Psoas muscle (tissue), 8 donors: ENCODE measurements around the gene RRAS2. TPM values are rescaled to one million over a fixed set of nuclear protein-coding genes. Genes with fewer than 3 reads are reported as not detected.
"Not testable (repeated sequence)": the region's sequence is repeated elsewhere in the genome, so short reads cannot be mapped to it uniquely, and the experiment has no call there.

Experiments used
- ATAC-seq, 4 donors: fragments of 200-7000 bp; cut with Tn5 transposase; one replicate each; pipeline ENCODE4 v1.9.1; 2020; ENCODE audit warnings: moderate library complexity in 3 of 4, mild to moderate bottlenecking in 2 of 4
- DNase-seq, 2 donors: peaks; one replicate each; pipeline ENCODE4 v3.0.0-alpha.2; 2020
- H3K27ac ChIP-seq: fragments of 200-600 bp; one replicate; pipeline ENCODE4 v1.8.0; 2022
- H3K27me3 ChIP-seq, 3 donors: fragments of 200-600 bp in 1 of 3; one replicate each; pipeline versions ENCODE4 v1.6.1 to v1.8.0; 2013 to 2022; ENCODE audit warnings: low read length in 2 of 3, mild to moderate bottlenecking in 2 of 3, moderate library complexity in 1 of 3; ENCODE audit not compliant: insufficient read depth in 3 of 3
- H3K36me3 ChIP-seq, 2 donors: fragments of 200-600 bp in 1 of 2; one replicate each; pipeline versions ENCODE4 v1.6.1 to v1.8.0; 2013 to 2022; ENCODE audit warnings: low read depth in 1 of 2, mild to moderate bottlenecking in 1 of 2, moderate library complexity in 1 of 2; ENCODE audit not compliant: insufficient read depth in 1 of 2
- H3K4me1 ChIP-seq: fragments of 200-600 bp; one replicate; pipeline ENCODE4 v1.8.0; 2022
- H3K4me3 ChIP-seq: fragments of 200-600 bp; one replicate; pipeline ENCODE4 v1.8.0; 2022; ENCODE audit warnings: mild to moderate bottlenecking
- H3K9me3 ChIP-seq: fragments of 200-600 bp; one replicate; pipeline ENCODE4 v1.8.0; 2022
- CTCF ChIP-seq: fragments of 200-600 bp; IDR thresholded peaks from one replicate; pipeline ENCODE4 v1.8.0; 2022; ENCODE audit warnings: antibody characterized with exemption
- WGBS, 3 donors: extraction: QIAGEN DNeasy Blood & Tissue Kit; methylation state at CpG; one replicate each; pipeline versions ENCODE4 v1.1.6 to v1.1.7; 2013; 5-methylcytosine and 5-hydroxymethylcytosine counted together
- intact Hi-C, 2 donors: fragments of 100-400 bp; cut with DNase I; formaldehyde crosslinking; loops; one replicate each; pipeline versions ENCODE4 v1.11.0 to v1.14.2; 2022
- long read RNA-seq, 2 donors: library from polyadenylated mRNA; unstranded; transcript quantifications; one replicate each; pipeline ENCODE4 v2.0.0, GENCODE V29; 2021
- polyA plus RNA-seq, 3 donors: library from polyadenylated mRNA; stranded (reverse); fragments of 200-250 nt; gene quantifications; one replicate each; pipeline ENCODE4 v1.2.3, GENCODE V29; 2013
- total RNA-seq, 4 donors: library from RNA; stranded (reverse); fragmentation: NEBNext Ultra II Directional in 2 of 4; extraction: Animal tissue kit (Norgen Biotek cat#: 25700) in 2 of 4; gene quantifications; one replicate each; pipeline versions ENCODE4 v1.2.1 to v1.2.4, GENCODE V29; 2021 to 2023
- donor health status: healthy with polysubstance abuse.
- donor health status: DM: no; HTN: no; CAD: no; lungs with moderate emphysema.
- donor health status: Bipolar disorder and iron deficiency.
- donor health status: healthy.
- donor health status: DM: yes; HTN: yes; CAD: no.
- donor health status: DM: no; HTN: no; CAD: no.
- donor health status: DM: no; HTN: no; CAD: no.
- donor health status: DM: yes; HTN: yes; CAD: no.

Gene RRAS2
- total RNA-seq (10 to 100 TPM; 44.3 to 89.8 (median 63.9) TPM), polyA plus RNA-seq (10 to 100 TPM; 45.0 to 54.0 (median 46.1) TPM)
- long read RNA-seq, donor 1, transcript RRAS2-201 (6 exons, 1,516 nt): major isoform, 41 of 47 reads
- long read RNA-seq, donor 1, partial matches to known transcripts: 1 of 47 reads
- long read RNA-seq, donor 1, other reads (novel, unspliced or antisense): 3 of 47 reads
- long read RNA-seq, donor 2, transcript RRAS2-201 (6 exons, 1,516 nt): major isoform, 63 of 72 reads
- long read RNA-seq, donor 2, partial matches to known transcripts: 0 of 72 reads
- long read RNA-seq, donor 2, other reads (novel, unspliced or antisense): 9 of 72 reads

GRCh38 chr11:14358729-14359439 is at the start of gene RRAS2:
TSS of gene RRAS2 (minus strand) at chr11:14359183. CDS start at chr11:14358870, 313 bp downstream.
- no peaks in the 10 kb centered on the region for H3K9me3 ChIP-seq
- intact Hi-C loops: loop anchor here (1.0 to 5.0 kb wide), 2 partner anchors 52 to 96 kb away; no protein-coding TSS in a partner anchor
- H3K4me1 ChIP-seq: peaks cover 30% of the 10 kb centered on the region
- WGBS, 3 donors: 1% methylated on average over 37 to 78 of the region's 78 CpGs
- peak; percentile 82 to 88 (median 84) for ATAC-seq
- peak; percentile 78 to 89 for DNase-seq
- no peak for TF ChIP-seq CTCF
- no peaks in the 10 kb centered on the region for H3K36me3 ChIP-seq
- no peaks in the 10 kb centered on the region for H3K27me3 ChIP-seq
- peak within 1 kb of the TSS; percentile 95 for H3K27ac ChIP-seq
- H3K4me3 ChIP-seq: peak within 1 kb of the TSS; percentile 95

- H3K36me3 ChIP-seq: no peaks in the 10 kb centered on the region
- no peak for TF ChIP-seq CTCF
- peaks cover 8% of the 10 kb centered on the region for H3K4me1 ChIP-seq
- ATAC-seq: no peak
- no peaks in the 10 kb centered on the region for H3K27me3 ChIP-seq
- no peak overlapping the region for H3K27ac ChIP-seq
- H3K4me3 ChIP-seq: no peak overlapping the region
- WGBS, 3 donors: 90 to 97% (median 96%) methylated on average over 2 of the region's 2 CpGs
- intact Hi-C loops: no loop called here
- no peak for DNase-seq
- no peaks in the 10 kb centered on the region for H3K9me3 ChIP-seq
These were observed 49.6 kb upstream of the RRAS2 start for GRCh38 chr11:14408612-14409011.

- H3K4me1 ChIP-seq, DNase-seq, H3K27ac ChIP-seq, H3K27me3 ChIP-seq, H3K4me3 ChIP-seq, intact Hi-C loops, H3K9me3 ChIP-seq, ATAC-seq, H3K36me3 ChIP-seq: not testable (repeated sequence)
- 98 to 100% (median 100%) methylated on average over 2 of the region's 2 CpGs for WGBS, 3 donors
These were observed 47.1 kb upstream of the RRAS2 start for GRCh38 chr11:14406116-14406515.

- WGBS, 3 donors: 97 to 99% (median 98%) methylated on average over 6 of the region's 6 CpGs
- H3K4me3 ChIP-seq, H3K27me3 ChIP-seq, intact Hi-C loops, H3K27ac ChIP-seq, H3K36me3 ChIP-seq, ATAC-seq, DNase-seq, H3K9me3 ChIP-seq, H3K4me1 ChIP-seq: not testable (repeated sequence)
These were observed 44.5 kb upstream of the RRAS2 start for GRCh38 chr11:14403528-14403927.

GRCh38 chr11:14399087-14399486 is 40.1 kb upstream of the RRAS2 start:
- 40 to 64% (median 57%) methylated on average over 1 of the region's 1 CpG for WGBS, 3 donors
- Histone ChIP-seq H3K27ac (no peak overlapping the region), H3K9me3 (no peaks in the 10 kb centered on the region), H3K4me3 (no peak overlapping the region), H3K27me3 (no peaks in the 10 kb centered on the region), H3K4me1 (no peaks in the 10 kb centered on the region), H3K36me3 (no peaks in the 10 kb centered on the region)
- intact Hi-C loops: no loop called here
- DNase-seq (no peak), ATAC-seq (no peak)
- no peak for TF ChIP-seq CTCF
